HepG2 (cell line): ENCODE measurements around the gene SCP2. TPM values are rescaled to one million over a fixed set of nuclear protein-coding genes. Genes with fewer than 3 reads are reported as not detected.

Source experiments
- BCLAF1 ChIP-seq: fragments of 450-650 bp; IDR thresholded peaks from 2 replicates; pipeline ENCODE4 v1.6.1; 2017; ENCODE audit warnings: mild to moderate bottlenecking
- DRAP1 ChIP-seq: IDR thresholded peaks from 2 replicates; pipeline ENCODE4 v1.6.1; 2016; ENCODE audit warnings: missing genetic modification reagents, missing compliant biosample characterization
- FOXA3 ChIP-seq: IDR thresholded peaks from 2 replicates; pipeline ENCODE4 v1.6.1; 2016; ENCODE audit warnings: missing genetic modification reagents, missing compliant biosample characterization
- FOXJ3 ChIP-seq: sonication (generic); formaldehyde crosslinking; IDR thresholded peaks from 2 replicates; pipeline ENCODE4 v1.4.0; 2020; ENCODE audit warnings: missing genetic modification reagents, mild to moderate bottlenecking, borderline replicate concordance
- RBFOX2 ChIP-seq: fragments of 200-400 bp; formaldehyde crosslinking; IDR thresholded peaks from 2 replicates; pipeline ENCODE4 v1.6.1; 2017; ENCODE audit warnings: low read depth, mild to moderate bottlenecking, low read length
- RFXANK ChIP-seq: IDR thresholded peaks from 2 replicates; pipeline ENCODE4 v1.6.1; 2016
- RNF2 ChIP-seq: fragments of 450-650 bp; conservative IDR thresholded peaks from 2 replicates; pipeline ENCODE4 v1.6.1; 2016; ENCODE audit warnings: low read depth
- SNAPC2 ChIP-seq: sonication (generic); formaldehyde crosslinking; IDR thresholded peaks from 2 replicates; pipeline ENCODE4 v1.8.1; 2022; ENCODE audit warnings: mild to moderate bottlenecking, missing genetic modification reagents
- TOE1 ChIP-seq: sonication (generic); formaldehyde crosslinking; IDR thresholded peaks from 2 replicates; pipeline ENCODE4 v1.4.0; 2020; ENCODE audit warnings: mild to moderate bottlenecking, missing genetic modification reagents
- ZBTB40 ChIP-seq, 2 experiments: fragments of 450-650 bp in 1 of 2; sonication (generic) in 1 of 2; formaldehyde crosslinking in 1 of 2; IDR thresholded peaks; 2 replicates each; pipeline versions ENCODE4 v1.6.1 to v1.8.0; 2016 to 2022; ENCODE audit warnings: antibody characterized with exemption in 1 of 2, mild to moderate bottlenecking in 1 of 2, missing genetic modification reagents in 1 of 2
- ZMYM2 ChIP-seq: sonication (generic); formaldehyde crosslinking; IDR thresholded peaks from 2 replicates; pipeline ENCODE4 v1.8.0; 2022; ENCODE audit warnings: mild to moderate bottlenecking, missing genetic modification reagents
- ZNF205 ChIP-seq: IDR thresholded peaks from 2 replicates; pipeline ENCODE4 v1.6.1; 2018; ENCODE audit warnings: missing biosample characterization, missing genetic modification reagents
- ZNF263 ChIP-seq: sonication (generic); formaldehyde crosslinking; IDR thresholded peaks from 2 replicates; pipeline ENCODE4 v1.4.0; 2020; ENCODE audit warnings: missing genetic modification reagents
- ZNF296 ChIP-seq: sonication (generic); formaldehyde crosslinking; conservative IDR thresholded peaks from 2 replicates; pipeline ENCODE4 v1.5.0; 2020; ENCODE audit warnings: mild to moderate bottlenecking, missing genetic modification reagents
- ZNF430 ChIP-seq: sonication (generic); formaldehyde crosslinking; IDR thresholded peaks from 2 replicates; pipeline ENCODE4 v1.9.0; 2021; ENCODE audit warnings: mild to moderate bottlenecking, missing genetic modification reagents
- ZNF576 ChIP-seq: sonication (generic); formaldehyde crosslinking; IDR thresholded peaks from 2 replicates; pipeline ENCODE4 v1.4.0; 2020; ENCODE audit warnings: mild to moderate bottlenecking, missing genetic modification reagents
- ZNF605 ChIP-seq: sonication (generic); formaldehyde crosslinking; IDR thresholded peaks from 2 replicates; pipeline ENCODE4 v1.8.0; 2022; ENCODE audit warnings: mild to moderate bottlenecking, missing genetic modification reagents
- ZNF777 ChIP-seq: sonication (generic); formaldehyde crosslinking; IDR thresholded peaks from 2 replicates; pipeline ENCODE4 v1.4.0; 2020; ENCODE audit warnings: missing genetic modification reagents
- polyA plus RNA-seq, 8 experiments: library from polyadenylated mRNA; depleted of rRNA in 3 of 8; stranded (reverse) in 7 of 8; unstranded in 1 of 8; fragments of >200 nt; fragmentation: Illumina TruSeq in 4 of 8; extraction: Trizol in 4 of 8; gene quantifications; 2 replicates each; pipeline versions ENCODE4 v1.2.1 to v1.2.3, GENCODE V29; 2011 to 2016; ENCODE audit warnings: low read depth in 4 of 8, missing spikeins in 1 of 8, mixed read lengths in 1 of 8; ENCODE audit not compliant: insufficient read depth in 1 of 8
- total RNA-seq, 5 experiments: library from RNA; depleted of rRNA; stranded (reverse); fragments of >200 nt; fragmentation: Illumina TruSeq; extraction: Trizol; gene quantifications; 2 replicates each; pipeline ENCODE4 v1.2.3, GENCODE V29; 2016; ENCODE audit warnings: low read depth in 1 of 5

Gene SCP2
- total and polyA plus RNA-seq, 2 of the 13 experiments (the other 11 are each of a cell fraction or from before 2014, with no cell fraction given): 59.0 to 133 TPM

- TF ChIP-seq ZBTB40 (IDR thresholded peaks at IDR 0.05) (no peak), ZBTB40 (CRISPR knock-in tag; IDR thresholded peaks at IDR 0.05) (no peak; the same call in 1 of the 2 replicates), ZNF296 (CRISPR knock-in tag) (no peak), FOXA3 (CRISPR knock-in tag) (peak; percentile 56), ZNF777 (CRISPR knock-in tag) (no peak), SNAPC2 (CRISPR knock-in tag) (no peak; the same call in 1 of the 2 replicates), RBFOX2 (peak; percentile 39; the same call in 1 of the 2 replicates), BCLAF1 (no peak), ZNF605 (CRISPR knock-in tag) (no peak), ZNF263 (CRISPR knock-in tag) (no peak), ZNF430 (CRISPR knock-in tag) (no peak), RNF2 (no peak), DRAP1 (CRISPR knock-in tag) (peak; percentile 70), FOXJ3 (CRISPR knock-in tag) (no peak), ZNF205 (CRISPR knock-in tag) (peak; percentile 56; the same call in 1 of the 2 replicates), ZNF576 (CRISPR knock-in tag) (no peak), ZMYM2 (CRISPR knock-in tag) (no peak), RFXANK (CRISPR knock-in tag) (peak; percentile 80; the same call in 1 of the 2 replicates), TOE1 (CRISPR knock-in tag) (no peak)
Measured at GRCh38 chr1:53014791-53015507, 87.9 kb downstream of the SCP2 start (continued).
